ENCODE measurements around the gene OR10C1. TPM values are rescaled to one million over a fixed set of nuclear protein-coding genes. Genes with fewer than 3 reads are reported as not detected.

The OR10C1 gene, protein sequence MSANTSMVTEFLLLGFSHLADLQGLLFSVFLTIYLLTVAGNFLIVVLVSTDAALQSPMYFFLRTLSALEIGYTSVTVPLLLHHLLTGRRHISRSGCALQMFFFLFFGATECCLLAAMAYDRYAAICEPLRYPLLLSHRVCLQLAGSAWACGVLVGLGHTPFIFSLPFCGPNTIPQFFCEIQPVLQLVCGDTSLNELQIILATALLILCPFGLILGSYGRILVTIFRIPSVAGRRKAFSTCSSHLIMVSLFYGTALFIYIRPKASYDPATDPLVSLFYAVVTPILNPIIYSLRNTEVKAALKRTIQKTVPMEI
- total RNA-seq (not detected), polyA plus RNA-seq (not detected)
- long read RNA-seq, donor 1, result 0 reads
- long read RNA-seq, donor 2, result 0 reads

DNA sequence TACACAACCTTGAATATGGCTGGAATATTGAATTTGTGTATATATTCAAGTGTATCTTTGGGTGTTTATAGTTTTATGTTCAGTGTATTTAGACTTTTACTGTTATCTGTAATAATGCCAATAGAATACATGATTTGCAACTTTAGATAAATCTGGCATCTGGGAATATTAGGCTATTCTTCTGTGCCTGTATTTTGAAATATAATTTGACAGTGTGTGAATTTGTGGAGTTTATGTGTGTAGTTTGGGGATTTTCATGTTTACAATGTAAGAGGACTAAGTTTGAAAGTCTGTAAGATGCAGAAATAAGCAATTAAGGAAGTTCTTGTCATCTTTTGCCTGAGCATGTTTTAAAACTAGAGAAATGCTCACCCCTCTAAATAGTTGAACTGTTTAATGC is at the start of gene OR10C1:
Gene OR10C1, plus strand, starts transcription at position 301 of the 400 bp plus-strand sequence. CDS start 710 bp downstream, outside the sequence.
- DNase-seq (no peak), ATAC-seq (ENCODE audit: low FRiP score) (no peak)
- Histone ChIP-seq H3K27ac (ENCODE audit: low read depth in 1 of 2, low read length in 2 of 2) (no peak within 1 kb of the TSS), H3K36me3 (ENCODE audit: control insufficient read depth in 1 of 2, insufficient read depth in 2 of 2, low read length in 1 of 2) (no peaks in the 10 kb centered on the region), H3K4me3 (ENCODE audit: low read length in 2 of 2) (no peak within 1 kb of the TSS), H3K9me3 (ENCODE audit: control insufficient read depth, low read length) (no peaks in the 10 kb centered on the region), H3K4me1 (ENCODE audit: control insufficient read depth in 1 of 2, insufficient read depth in 2 of 2, low read length in 2 of 2) (no peaks in the 10 kb centered on the region), H3K27me3 (ENCODE audit: control insufficient read depth in 1 of 2, insufficient read depth in 2 of 2, low read length in 1 of 2) (no peaks in the 10 kb centered on the region)
- intact Hi-C loops (cut with DNase I), result no loop called here

DNA sequence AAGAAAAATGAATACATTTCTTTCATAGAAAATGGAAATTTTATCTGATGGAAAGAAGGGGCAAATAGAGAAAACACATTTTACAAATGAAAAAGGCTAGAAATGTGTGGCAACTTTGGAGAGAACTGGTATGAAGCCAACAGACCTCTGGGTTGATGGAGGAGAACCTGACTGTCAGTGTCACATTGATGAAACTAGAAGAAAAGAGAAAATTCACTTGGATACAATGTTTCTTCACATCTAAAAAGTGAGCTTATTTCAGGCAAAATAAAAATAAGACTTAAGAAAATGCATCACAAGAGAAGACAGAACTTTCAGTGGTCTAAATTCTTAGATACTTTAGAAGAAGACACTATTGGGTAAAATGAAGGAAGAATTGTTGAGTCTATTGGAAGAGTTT is 43.8 kb upstream of the OR10C1 start, which contains the start of gene OR12D2:
Gene OR12D2, plus strand, starts transcription at position 301 of the 400 bp plus-strand sequence. CDS start 1,069 bp downstream, outside the sequence.
- Histone ChIP-seq H3K4me1 (ENCODE audit: control insufficient read depth in 1 of 2, insufficient read depth in 2 of 2, low read length in 2 of 2) (no peaks in the 10 kb centered on the region), H3K27ac (ENCODE audit: low read depth in 1 of 2, low read length in 2 of 2) (no peak within 1 kb of the TSS), H3K27me3 (ENCODE audit: control insufficient read depth in 1 of 2, insufficient read depth in 2 of 2, low read length in 1 of 2) (no peaks in the 10 kb centered on the region), H3K36me3 (ENCODE audit: control insufficient read depth in 1 of 2, insufficient read depth in 2 of 2, low read length in 1 of 2) (no peaks in the 10 kb centered on the region), H3K4me3 (ENCODE audit: low read length in 2 of 2) (no peak within 1 kb of the TSS), H3K9me3 (ENCODE audit: control insufficient read depth, low read length) (no peaks in the 10 kb centered on the region)
- intact Hi-C loops (cut with DNase I), result no loop called here
- DNase-seq, result no peak
- ATAC-seq (ENCODE audit: low FRiP score), result no peak

DNA sequence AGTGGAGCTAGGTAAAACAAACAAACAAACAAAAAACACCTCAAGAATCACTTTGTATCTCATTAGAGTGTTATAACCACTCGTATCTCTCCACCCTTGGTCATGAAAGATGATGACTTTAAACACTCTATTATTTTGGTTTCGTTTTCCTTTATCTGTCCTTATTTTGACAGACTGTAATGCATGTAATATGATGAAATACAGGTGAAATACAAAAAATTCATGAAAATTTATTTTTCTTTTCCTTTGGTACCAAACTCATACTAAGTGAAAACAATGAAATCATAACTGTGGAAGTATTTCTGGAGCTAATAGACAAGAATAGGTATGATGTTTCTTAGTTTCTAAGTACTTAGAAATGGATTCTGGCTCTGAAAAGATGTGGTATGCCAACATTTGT is 39.6 kb upstream of the OR10C1 start:
- intact Hi-C loops (cut with DNase I), result no loop called here
- DNase-seq (no peak), ATAC-seq (ENCODE audit: low FRiP score) (no peak)
- Histone ChIP-seq H3K9me3 (ENCODE audit: control insufficient read depth, low read length) (no peaks in the 10 kb centered on the region), H3K36me3 (ENCODE audit: control insufficient read depth in 1 of 2, insufficient read depth in 2 of 2, low read length in 1 of 2) (no peaks in the 10 kb centered on the region), H3K27ac (ENCODE audit: low read depth in 1 of 2, low read length in 2 of 2) (no peak overlapping the region), H3K4me1 (ENCODE audit: control insufficient read depth in 1 of 2, insufficient read depth in 2 of 2, low read length in 2 of 2) (no peaks in the 10 kb centered on the region), H3K27me3 (ENCODE audit: control insufficient read depth in 1 of 2, insufficient read depth in 2 of 2, low read length in 1 of 2) (no peaks in the 10 kb centered on the region), H3K4me3 (ENCODE audit: low read length in 2 of 2) (no peak overlapping the region)
- 53 to 68% methylated on average over 2 of the region's 2 CpGs for WGBS, 2 donors

DNA sequence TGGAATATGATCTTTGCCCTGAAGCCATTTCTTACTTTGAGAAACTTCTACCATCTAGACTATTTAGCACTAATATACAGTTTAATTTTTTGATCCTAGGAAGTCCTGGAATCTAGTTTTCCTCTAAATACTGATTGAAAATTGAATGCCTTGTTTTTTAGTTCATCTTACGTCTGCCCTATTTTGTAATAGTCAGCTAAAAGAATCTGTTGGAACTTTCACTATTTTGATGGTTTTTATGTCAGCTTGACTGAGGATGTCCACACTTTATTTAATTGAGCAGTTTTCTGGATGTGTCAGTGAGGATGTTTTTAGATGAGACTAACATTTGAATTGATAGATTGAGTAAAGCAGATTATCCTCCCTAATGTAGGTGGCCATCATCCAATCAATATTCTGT is 35.3 kb upstream of the OR10C1 start:
- DNase-seq (no peak), ATAC-seq (ENCODE audit: low FRiP score) (no peak)
- no peaks in the 10 kb centered on the region for H3K36me3 ChIP-seq (ENCODE audit: control insufficient read depth in 1 of 2, insufficient read depth in 2 of 2, low read length in 1 of 2)
- H3K9me3 ChIP-seq (ENCODE audit: control insufficient read depth, low read length), result no peaks in the 10 kb centered on the region
- no peaks in the 10 kb centered on the region for H3K4me1 ChIP-seq (ENCODE audit: control insufficient read depth in 1 of 2, insufficient read depth in 2 of 2, low read length in 2 of 2)
- intact Hi-C loops (cut with DNase I), result no loop called here
- H3K27me3 ChIP-seq (ENCODE audit: control insufficient read depth in 1 of 2, insufficient read depth in 2 of 2, low read length in 1 of 2), result no peaks in the 10 kb centered on the region
- no peak overlapping the region for H3K27ac ChIP-seq (ENCODE audit: low read depth in 1 of 2, low read length in 2 of 2)
- WGBS, 2 donors, result 86 to 98% methylated on average over 1 of the region's 1 CpG
- no peak overlapping the region for H3K4me3 ChIP-seq (ENCODE audit: low read length in 2 of 2)

DNA sequence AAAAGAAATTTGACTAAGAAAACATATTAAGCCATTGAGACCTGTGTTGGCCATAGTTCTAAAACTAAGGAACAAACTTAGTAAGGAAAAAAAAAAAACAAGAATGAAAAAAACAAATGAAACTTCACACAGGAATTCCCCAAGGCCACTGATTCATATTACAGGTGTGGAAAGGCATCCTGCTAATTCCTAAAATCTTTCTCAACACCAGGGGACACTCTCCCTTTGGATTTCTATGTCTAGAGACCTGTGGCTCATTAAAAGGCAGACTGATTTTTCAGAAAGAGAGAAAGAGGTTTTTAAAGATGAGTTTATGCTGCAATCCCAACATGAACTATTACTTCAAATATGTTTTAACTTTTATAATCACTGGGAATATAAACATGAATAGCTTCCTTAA is 24.5 kb upstream of the OR10C1 start, which contains the start of gene OR12D1:
Gene OR12D1, plus strand, starts transcription at position 341 of the 400 bp plus-strand sequence.
- intact Hi-C loops (cut with DNase I), result no loop called here
- no peak within 1 kb of the TSS for H3K4me3 ChIP-seq (ENCODE audit: low read length in 2 of 2)
- no peak within 1 kb of the TSS for H3K27ac ChIP-seq (ENCODE audit: low read depth in 1 of 2, low read length in 2 of 2)
- no peaks in the 10 kb centered on the region for H3K9me3 ChIP-seq (ENCODE audit: control insufficient read depth, low read length)
- H3K36me3 ChIP-seq (ENCODE audit: control insufficient read depth in 1 of 2, insufficient read depth in 2 of 2, low read length in 1 of 2), result no peaks in the 10 kb centered on the region
- H3K4me1 ChIP-seq (ENCODE audit: control insufficient read depth in 1 of 2, insufficient read depth in 2 of 2, low read length in 2 of 2), result no peaks in the 10 kb centered on the region
- DNase-seq (no peak), ATAC-seq (ENCODE audit: low FRiP score) (no peak)
- H3K27me3 ChIP-seq (ENCODE audit: control insufficient read depth in 1 of 2, insufficient read depth in 2 of 2, low read length in 1 of 2), result no peaks in the 10 kb centered on the region

DNA sequence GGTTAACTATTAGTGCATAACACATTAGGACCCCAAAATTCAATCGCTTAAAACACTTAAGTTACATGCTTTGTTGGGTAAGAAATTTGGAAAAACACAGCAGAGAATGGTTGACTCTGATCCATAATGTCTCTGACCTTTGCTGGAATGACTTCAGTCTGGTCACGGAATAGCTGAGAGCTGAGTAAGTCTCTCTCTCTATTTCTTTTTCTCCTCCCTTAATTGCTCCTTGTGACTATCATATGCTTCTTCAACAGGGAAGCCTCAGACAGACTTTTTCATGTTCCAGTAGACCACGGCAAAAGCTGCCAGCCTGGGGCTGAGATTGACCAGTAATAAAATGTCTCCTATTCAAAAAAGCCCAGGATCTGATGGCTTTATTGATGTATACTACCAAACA is 19.6 kb upstream of the OR10C1 start:
- Histone ChIP-seq H3K4me3 (ENCODE audit: low read length in 2 of 2) (no peak overlapping the region), H3K9me3 (ENCODE audit: control insufficient read depth, low read length) (no peaks in the 10 kb centered on the region), H3K27ac (ENCODE audit: low read depth in 1 of 2, low read length in 2 of 2) (no peak overlapping the region), H3K27me3 (ENCODE audit: control insufficient read depth in 1 of 2, insufficient read depth in 2 of 2, low read length in 1 of 2) (no peaks in the 10 kb centered on the region), H3K36me3 (ENCODE audit: control insufficient read depth in 1 of 2, insufficient read depth in 2 of 2, low read length in 1 of 2) (no peaks in the 10 kb centered on the region), H3K4me1 (ENCODE audit: control insufficient read depth in 1 of 2, insufficient read depth in 2 of 2, low read length in 2 of 2) (no peaks in the 10 kb centered on the region)
- DNase-seq (no peak), ATAC-seq (ENCODE audit: low FRiP score) (no peak)
- intact Hi-C loops (cut with DNase I), result no loop called here
- WGBS, 2 donors, result 49 to 58% methylated on average over 3 of the region's 3 CpGs

DNA sequence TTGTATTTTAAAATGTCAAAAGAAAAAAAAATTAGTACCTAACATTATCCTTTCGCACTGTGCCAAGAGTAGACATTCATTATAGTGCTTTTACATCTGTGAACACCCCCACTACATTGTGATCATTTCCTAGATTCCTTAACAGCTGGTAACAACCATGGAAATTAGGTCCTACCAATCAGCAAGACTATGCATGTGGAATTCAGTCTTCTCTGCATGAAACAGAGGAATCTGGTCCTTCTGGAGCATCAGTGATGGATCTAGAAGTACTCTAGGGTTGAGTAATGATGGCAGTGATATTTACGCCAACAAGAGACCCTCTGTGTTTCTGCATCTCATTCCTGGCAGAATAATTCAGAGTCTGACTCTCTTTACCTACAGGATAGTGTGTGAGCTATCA is 14.9 kb upstream of the OR10C1 start:
- Histone ChIP-seq H3K27me3 (ENCODE audit: control insufficient read depth in 1 of 2, insufficient read depth in 2 of 2, low read length in 1 of 2) (no peaks in the 10 kb centered on the region), H3K4me1 (ENCODE audit: control insufficient read depth in 1 of 2, insufficient read depth in 2 of 2, low read length in 2 of 2) (no peaks in the 10 kb centered on the region), H3K9me3 (ENCODE audit: control insufficient read depth, low read length) (no peaks in the 10 kb centered on the region), H3K4me3 (ENCODE audit: low read length in 2 of 2) (no peak overlapping the region), H3K27ac (ENCODE audit: low read depth in 1 of 2, low read length in 2 of 2) (no peak overlapping the region), H3K36me3 (ENCODE audit: control insufficient read depth in 1 of 2, insufficient read depth in 2 of 2, low read length in 1 of 2) (no peaks in the 10 kb centered on the region)
- DNase-seq (no peak), ATAC-seq (ENCODE audit: low FRiP score) (no peak)
- WGBS, 2 donors, result 74 to 88% methylated on average over 2 of the region's 2 CpGs
- intact Hi-C loops (cut with DNase I), result no loop called here

DNA sequence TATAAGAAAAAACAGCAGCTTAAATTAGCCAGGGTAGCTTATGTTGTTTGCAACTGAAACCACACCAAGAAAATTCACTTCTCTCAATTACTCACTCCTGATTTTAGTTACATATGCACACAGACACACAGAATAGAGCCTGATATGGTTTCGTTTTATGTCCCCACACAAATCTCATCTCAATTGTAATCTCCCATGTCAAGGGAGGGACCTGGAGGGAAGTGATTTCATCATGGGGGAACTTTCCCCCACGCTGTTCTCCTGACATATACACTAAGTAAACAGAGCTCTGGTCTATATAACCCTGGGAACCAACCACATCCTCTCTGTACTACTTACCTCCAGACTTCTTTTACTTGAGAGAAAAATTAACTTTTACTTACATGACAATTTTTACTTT is 14.5 kb upstream of the OR10C1 start:
- no peak for ATAC-seq (ENCODE audit: low FRiP score)
- no peaks in the 10 kb centered on the region for H3K27me3 ChIP-seq (ENCODE audit: control insufficient read depth in 1 of 2, insufficient read depth in 2 of 2, low read length in 1 of 2)
- H3K9me3 ChIP-seq (ENCODE audit: control insufficient read depth, low read length), result no peaks in the 10 kb centered on the region
- DNase-seq, result no peak
- WGBS, 2 donors, result 21 to 33% methylated on average over 2 of the region's 2 CpGs
- no peaks in the 10 kb centered on the region for H3K36me3 ChIP-seq (ENCODE audit: control insufficient read depth in 1 of 2, insufficient read depth in 2 of 2, low read length in 1 of 2)
- H3K27ac ChIP-seq (ENCODE audit: low read depth in 1 of 2, low read length in 2 of 2), result no peak overlapping the region
- no peaks in the 10 kb centered on the region for H3K4me1 ChIP-seq (ENCODE audit: control insufficient read depth in 1 of 2, insufficient read depth in 2 of 2, low read length in 2 of 2)
- intact Hi-C loops (cut with DNase I), result no loop called here
- H3K4me3 ChIP-seq (ENCODE audit: low read length in 2 of 2), result no peak overlapping the region

DNA sequence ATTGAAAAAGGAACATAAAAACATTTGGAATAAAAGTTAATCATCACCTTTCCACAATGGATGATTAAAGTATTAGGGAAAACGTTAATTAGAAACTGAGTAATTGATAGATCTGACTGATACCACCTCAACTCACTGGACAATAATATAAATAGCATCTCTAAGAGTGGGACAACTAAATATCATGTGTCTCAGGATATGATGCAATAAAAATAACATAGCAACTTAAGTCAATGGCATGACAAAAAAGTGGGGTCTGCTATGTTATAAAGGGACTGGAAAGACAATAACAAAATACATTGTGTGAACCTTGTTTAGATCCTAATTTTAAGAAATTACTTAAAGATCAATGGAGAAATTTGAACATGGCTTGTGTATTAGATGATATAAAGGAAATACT is 14.0 kb upstream of the OR10C1 start:
- no peak overlapping the region for H3K27ac ChIP-seq (ENCODE audit: low read depth in 1 of 2, low read length in 2 of 2)
- H3K27me3 ChIP-seq (ENCODE audit: control insufficient read depth in 1 of 2, insufficient read depth in 2 of 2, low read length in 1 of 2), result no peaks in the 10 kb centered on the region
- H3K4me1 ChIP-seq (ENCODE audit: control insufficient read depth in 1 of 2, insufficient read depth in 2 of 2, low read length in 2 of 2), result no peaks in the 10 kb centered on the region
- DNase-seq, result no peak
- no peak overlapping the region for H3K4me3 ChIP-seq (ENCODE audit: low read length in 2 of 2)
- no peaks in the 10 kb centered on the region for H3K9me3 ChIP-seq (ENCODE audit: control insufficient read depth, low read length)
- no peaks in the 10 kb centered on the region for H3K36me3 ChIP-seq (ENCODE audit: control insufficient read depth in 1 of 2, insufficient read depth in 2 of 2, low read length in 1 of 2)
- ATAC-seq (ENCODE audit: low FRiP score), result no peak
- 34% methylated on average over 1 of the region's 1 CpG for WGBS, 2 donors
- intact Hi-C loops (cut with DNase I), result no loop called here

All from aorta (tissue), 5 donors.